Lower leg skin (tissue), 4 donors: ENCODE data around the gene ADD2. TPM values are rescaled to one million over a fixed set of nuclear protein-coding genes. Genes with fewer than 3 reads are reported as not detected.

Experiments used
- DNase-seq, 2 donors: peaks; one replicate each; pipeline ENCODE4 v3.0.0-alpha.2; 2019; ENCODE audit warnings: low spot score in 2 of 2
- H3K4me3 ChIP-seq: fragments of 200-600 bp; sonication (generic); 2 replicates; pipeline ENCODE4 v1.5.1; 2017; ENCODE audit warnings: mild to moderate bottlenecking, low read depth; ENCODE audit not compliant: poor library complexity, severe bottlenecking
- POLR2A ChIP-seq, 2 donors: fragments of 450-650 bp; IDR thresholded peaks; one replicate each; pipeline ENCODE4 v1.6.1; 2016 to 2017; ENCODE audit warnings: antibody characterized with exemption in 2 of 2, mild to moderate bottlenecking in 1 of 2, moderate library complexity in 1 of 2
- WGBS, 2 donors: methylation state at CpG; one replicate each; pipeline ENCODE4 v1.1.5; 2018; 5-methylcytosine and 5-hydroxymethylcytosine counted together
- intact Hi-C: fragments of 100-400 bp; cut with DNase I; formaldehyde crosslinking; loops from one replicate; pipeline ENCODE4 v1.15.0; 2023; ENCODE audit warnings: low total_unique reads
- total RNA-seq, 4 donors: library from RNA; depleted of rRNA; stranded (reverse); fragments of >200 nt; gene quantifications; one replicate each; pipeline ENCODE4 v1.1.0, GENCODE V29; 2016
- TF ChIP-seq, protein P1 (sequence below), 3 donors: fragments of 450-650 bp; IDR thresholded peaks; one replicate each; pipeline ENCODE4 v1.5.1; 2016; ENCODE audit warnings: antibody characterized with exemption in 3 of 3, mild to moderate bottlenecking in 3 of 3, moderate library complexity in 2 of 3

Gene ADD2
- total RNA-seq, 4 donors from 2014 or later = 0.17 to 1.2 (median 0.54) TPM

DNA sequence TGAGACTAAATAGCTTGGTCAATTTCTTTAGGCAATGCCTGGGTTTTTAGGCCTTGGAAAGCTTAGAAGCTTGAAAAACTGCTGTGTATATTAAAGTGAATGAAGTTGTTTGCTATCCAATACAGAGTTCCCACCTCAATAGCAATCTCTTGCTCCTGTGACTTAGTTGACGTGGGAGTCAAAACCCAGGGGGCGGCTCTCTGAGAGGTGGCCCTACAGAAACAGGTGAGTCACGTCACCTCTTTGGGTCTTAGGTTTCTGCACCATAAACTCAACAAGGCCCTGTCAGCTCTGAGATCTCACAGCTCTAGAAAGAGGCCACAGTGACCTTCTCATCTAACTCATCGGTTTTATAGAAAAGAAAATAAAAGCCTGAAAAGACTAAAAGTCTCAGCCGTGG lies 79.6 kb downstream of the ADD2 start:
- DNase-seq = peak in 1 of 2 donors; percentile 40
- intact Hi-C loops = no loop called here
- no peak overlapping the region for H3K4me3 ChIP-seq
- WGBS, 2 donors = 88 to 91% methylated on average over 5 of the region's 5 CpGs
- TF ChIP-seq, protein P1, sequence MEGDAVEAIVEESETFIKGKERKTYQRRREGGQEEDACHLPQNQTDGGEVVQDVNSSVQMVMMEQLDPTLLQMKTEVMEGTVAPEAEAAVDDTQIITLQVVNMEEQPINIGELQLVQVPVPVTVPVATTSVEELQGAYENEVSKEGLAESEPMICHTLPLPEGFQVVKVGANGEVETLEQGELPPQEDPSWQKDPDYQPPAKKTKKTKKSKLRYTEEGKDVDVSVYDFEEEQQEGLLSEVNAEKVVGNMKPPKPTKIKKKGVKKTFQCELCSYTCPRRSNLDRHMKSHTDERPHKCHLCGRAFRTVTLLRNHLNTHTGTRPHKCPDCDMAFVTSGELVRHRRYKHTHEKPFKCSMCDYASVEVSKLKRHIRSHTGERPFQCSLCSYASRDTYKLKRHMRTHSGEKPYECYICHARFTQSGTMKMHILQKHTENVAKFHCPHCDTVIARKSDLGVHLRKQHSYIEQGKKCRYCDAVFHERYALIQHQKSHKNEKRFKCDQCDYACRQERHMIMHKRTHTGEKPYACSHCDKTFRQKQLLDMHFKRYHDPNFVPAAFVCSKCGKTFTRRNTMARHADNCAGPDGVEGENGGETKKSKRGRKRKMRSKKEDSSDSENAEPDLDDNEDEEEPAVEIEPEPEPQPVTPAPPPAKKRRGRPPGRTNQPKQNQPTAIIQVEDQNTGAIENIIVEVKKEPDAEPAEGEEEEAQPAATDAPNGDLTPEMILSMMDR (IDR thresholded peaks at IDR 0.05) = no peak

DNA sequence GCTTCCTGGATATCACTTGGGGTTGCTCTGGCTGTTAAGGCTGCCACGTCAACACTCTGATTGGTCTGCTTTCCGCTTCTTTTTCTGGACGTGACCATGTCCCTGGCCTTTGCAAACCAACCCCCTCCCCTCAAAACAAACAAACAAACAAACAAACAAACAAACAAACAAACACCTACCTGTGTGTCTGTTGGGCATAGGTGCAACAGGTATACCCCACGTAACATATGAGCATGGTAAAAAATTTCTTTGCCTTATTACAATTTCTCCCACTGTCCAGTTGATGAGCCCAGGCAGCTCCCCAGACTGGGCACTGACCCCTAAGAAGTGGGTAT lies 80.6 kb downstream of the ADD2 start:
- DNase-seq = no peak
- no peak for TF ChIP-seq POLR2A (IDR thresholded peaks at IDR 0.05)
- TF ChIP-seq, protein P1 (IDR thresholded peaks at IDR 0.05) = no peak
- intact Hi-C loops = no loop called here
- 94 to 97% methylated on average over 4 of the region's 4 CpGs for WGBS, 2 donors
- H3K4me3 ChIP-seq = no peak overlapping the region

DNA sequence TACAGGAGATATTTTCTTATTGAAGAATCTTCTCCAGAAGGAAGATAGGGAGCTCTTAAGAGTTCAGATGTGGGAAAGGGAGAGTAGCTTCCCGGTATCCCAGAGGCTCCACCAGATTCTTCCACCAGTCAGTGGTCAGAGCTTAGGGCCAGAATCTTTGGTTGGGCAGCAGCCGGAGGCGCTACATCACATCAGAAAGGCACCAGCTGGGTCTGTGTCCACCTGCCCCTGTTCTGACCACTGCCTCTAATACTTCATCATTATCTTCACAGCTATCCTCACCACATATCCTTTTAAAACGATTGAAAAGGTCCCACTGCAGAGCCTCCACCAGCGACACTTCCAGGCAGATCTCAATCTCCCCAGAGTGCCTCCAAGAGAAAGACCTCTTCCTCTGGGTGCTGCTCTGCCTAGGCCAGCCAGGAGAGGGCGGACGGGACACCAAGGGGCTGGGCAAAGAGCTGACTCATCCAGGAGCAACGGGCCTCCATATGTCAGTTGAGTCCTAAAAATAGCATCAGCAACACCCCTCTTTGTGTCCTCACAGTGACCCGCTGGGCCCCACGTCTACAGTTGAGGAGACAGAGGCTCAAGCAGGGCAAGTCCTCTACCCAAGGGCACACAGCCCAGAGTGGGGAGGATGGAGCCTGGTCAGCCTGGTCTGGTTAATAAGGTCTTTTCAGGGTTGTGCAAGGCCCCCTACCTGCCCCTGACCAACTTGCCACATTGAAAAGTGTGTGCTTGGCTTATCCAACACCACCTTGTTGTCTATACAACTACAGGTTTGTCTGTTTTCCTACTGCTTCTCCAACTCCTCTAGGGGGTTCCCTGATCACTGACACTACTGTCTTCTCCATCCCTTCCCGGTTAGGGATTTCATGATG lies 81.2 kb downstream of the ADD2 start:
- 61 to 66% methylated on average over 11 of the region's 11 CpGs for WGBS, 2 donors
- peak in 1 of 2 donors; percentile 61 for DNase-seq
- no peak for TF ChIP-seq POLR2A (IDR thresholded peaks at IDR 0.05)
- TF ChIP-seq, protein P1 (IDR thresholded peaks at IDR 0.05) = no peak
- no peak overlapping the region for H3K4me3 ChIP-seq
- intact Hi-C loops = no loop called here

DNA sequence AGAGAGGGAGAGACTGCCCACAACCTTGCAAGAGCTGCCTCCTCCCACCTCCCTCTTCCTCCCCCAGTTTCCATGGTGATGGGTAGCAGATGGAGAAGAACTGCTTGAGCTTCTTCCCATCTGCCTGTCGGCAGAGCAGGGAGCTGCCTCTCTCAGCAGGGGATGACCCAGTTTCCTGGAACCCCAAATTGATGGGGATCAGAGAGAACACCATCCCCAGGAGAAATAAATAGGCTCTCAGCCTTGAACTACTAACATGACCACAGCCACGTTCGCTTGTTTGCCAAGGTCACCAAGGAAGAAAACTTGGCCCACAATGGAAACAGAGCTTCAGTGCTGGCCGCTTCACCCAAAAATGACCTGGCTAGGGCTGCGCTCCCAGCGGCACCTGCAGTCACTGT lies 82.2 kb downstream of the ADD2 start:
- TF ChIP-seq POLR2A (IDR thresholded peaks at IDR 0.05) = no peak
- TF ChIP-seq, protein P1 (IDR thresholded peaks at IDR 0.05) = no peak
- 85 to 86% methylated on average over 6 of the region's 6 CpGs for WGBS, 2 donors
- DNase-seq = peak in 1 of 2 donors; percentile 53
- no peak overlapping the region for H3K4me3 ChIP-seq
- intact Hi-C loops = no loop called here

DNA sequence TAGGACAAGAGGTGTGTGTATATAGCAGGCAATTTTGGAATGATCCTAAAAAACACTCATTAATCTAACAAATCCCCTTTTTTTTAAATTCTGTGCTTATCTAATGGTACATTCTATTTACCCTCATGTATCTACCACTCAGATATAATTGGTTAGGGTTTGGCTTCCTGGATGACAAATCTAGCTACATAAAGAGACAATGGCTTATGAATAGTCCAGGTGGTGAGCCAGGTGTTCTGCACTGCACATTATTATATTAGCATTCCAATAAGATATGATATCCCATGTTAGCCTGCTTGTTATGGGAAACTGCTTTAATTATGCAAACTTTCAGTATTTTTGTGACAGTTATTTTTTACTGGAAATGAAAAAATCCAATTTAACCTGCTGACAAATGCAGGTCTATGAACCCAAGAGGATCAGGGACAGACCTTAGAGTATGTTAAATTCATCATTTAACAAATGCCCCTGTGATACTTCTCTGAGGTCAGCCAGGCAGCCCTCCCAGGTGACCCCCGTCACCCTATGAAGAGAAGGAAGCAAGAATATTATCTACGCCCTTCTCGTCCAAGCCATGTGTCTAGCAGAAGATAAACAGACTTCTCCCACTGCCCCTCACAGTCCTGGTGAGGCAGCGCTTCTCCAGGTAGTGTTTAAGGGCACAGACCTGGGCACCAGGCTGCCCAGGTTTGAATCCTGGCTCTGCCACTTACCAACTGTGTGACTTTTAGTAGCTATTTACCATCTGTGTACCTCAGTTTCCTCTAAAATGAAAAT lies 83.0 kb downstream of the ADD2 start:
- peak in 1 of 2 donors; percentile 6 for DNase-seq

More for the DNA sequence above, 83.0 kb downstream of the ADD2 start:
- no peak overlapping the region for H3K4me3 ChIP-seq
- WGBS, 2 donors = 88 to 97% methylated on average over 4 of the region's 4 CpGs
- intact Hi-C loops = no loop called here
- TF ChIP-seq, protein P1 (IDR thresholded peaks at IDR 0.05) = no peak
- TF ChIP-seq POLR2A (IDR thresholded peaks at IDR 0.05) = no peak
